SJCRH30 (cell line): ENCODE data around the gene GABARAP. TPM values are rescaled to one million over a fixed set of nuclear protein-coding genes. Genes with fewer than 3 reads are reported as not detected.
A peak's percentile ranks its signal among the peaks of the same experiment; 100 is the strongest.

Experiments
- DNase-seq, 2 experiments: peaks; one replicate each; pipeline ENCODE4 v3.0.0-alpha.2; 2015 to 2020
- H3K27ac ChIP-seq: fragments of 250-450 bp; sonication (Bioruptor Pico); 2 replicates; pipeline ENCODE4 v1.5.1; 2020; ENCODE audit warnings: mild to moderate bottlenecking, moderate library complexity
- H3K27me3 ChIP-seq: fragments of 250-450 bp; sonication (Bioruptor Pico); 2 replicates; pipeline ENCODE4 v1.5.1; 2020; ENCODE audit warnings: mild to moderate bottlenecking, moderate library complexity
- H3K36me3 ChIP-seq: fragments of 250-450 bp; sonication (Bioruptor Pico); 2 replicates; pipeline ENCODE4 v1.5.1; 2020; ENCODE audit warnings: mild to moderate bottlenecking, moderate library complexity
- H3K4me1 ChIP-seq: fragments of 250-450 bp; sonication (Bioruptor Pico); 2 replicates; pipeline ENCODE4 v1.5.1; 2020; ENCODE audit warnings: mild to moderate bottlenecking, moderate library complexity
- H3K4me3 ChIP-seq: fragments of 250-450 bp; sonication (Bioruptor Pico); 2 replicates; pipeline ENCODE4 v1.5.1; 2020; ENCODE audit warnings: mild to moderate bottlenecking, moderate library complexity
- H3K9me3 ChIP-seq: fragments of 250-450 bp; sonication (Bioruptor Pico); replicated peaks from 2 replicates; pipeline ENCODE4 v1.5.1; 2020; ENCODE audit warnings: mild to moderate bottlenecking, moderate library complexity
- total RNA-seq: library from RNA; depleted of rRNA; stranded (reverse); fragments of >200 nt; shearing (Covaris generic); gene quantifications from 2 replicates; pipeline ENCODE4 v1.2.3, GENCODE V29; 2014; rRNA removed

The GABARAP gene
- total RNA-seq = 139 and 141 TPM in 2 replicates

DNA sequence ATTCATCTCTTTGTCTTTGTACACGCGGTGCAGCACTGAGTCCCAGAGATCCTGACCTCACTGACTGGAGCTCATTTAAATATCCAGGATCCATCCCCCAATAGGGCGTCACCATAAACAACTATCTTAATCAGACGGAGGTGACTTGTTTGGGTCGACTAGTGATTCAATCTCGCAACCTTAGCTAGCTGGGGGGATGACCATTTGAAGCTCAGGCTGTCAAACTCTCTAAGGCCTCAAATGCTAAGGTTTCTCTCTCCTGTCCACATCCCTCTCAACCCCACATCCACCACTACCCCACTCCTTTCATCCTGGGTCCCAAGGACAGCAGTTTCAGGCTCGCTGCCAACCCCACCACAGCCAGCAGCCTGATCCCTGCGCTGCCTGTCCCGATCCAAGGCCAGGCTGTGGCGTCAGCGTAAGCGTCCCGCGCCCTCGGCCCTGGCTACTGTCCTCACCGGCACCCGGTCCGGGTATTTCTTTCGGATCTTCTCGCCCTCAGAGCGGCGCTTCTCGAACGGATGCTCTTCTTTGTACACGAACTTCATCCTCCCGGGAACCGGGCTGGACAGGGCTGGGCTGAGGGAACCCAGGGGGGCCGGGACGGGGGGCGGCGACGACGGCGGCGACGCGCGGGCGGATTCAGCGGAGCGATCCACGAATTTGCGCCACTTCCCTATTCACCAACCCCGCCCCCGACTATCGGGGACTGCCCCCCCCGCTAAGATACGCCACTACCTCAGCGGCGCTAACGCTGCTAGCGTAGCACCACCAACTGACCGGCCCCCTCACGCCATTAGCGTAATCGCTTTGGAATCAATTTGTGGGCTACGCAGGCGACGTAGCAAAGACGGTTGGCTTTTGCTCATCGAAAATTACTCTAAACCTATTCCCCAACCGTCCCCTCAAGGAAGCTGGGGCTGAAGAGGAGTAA is at the start of gene GABARAP:
GABARAP (minus strand) TSS at position 667 of the 934 bp plus-strand sequence; CDS start at position 548, 119 bp downstream.
- peaks cover 8% of the 10 kb centered on the region; the same call in 1 of the 2 replicates for H3K36me3 ChIP-seq
- H3K4me3 ChIP-seq = peak within 1 kb of the TSS; percentile 84
- H3K27ac ChIP-seq = peak within 1 kb of the TSS; percentile 79
- peak; percentile 81 to 89 for DNase-seq
- H3K4me1 ChIP-seq = 0 out of 2 replicates have a peak, but pooled peaks cover 4% of the 10 kb centered on the region
- no peaks in the 10 kb centered on the region for H3K9me3 ChIP-seq
- no peaks in the 10 kb centered on the region for H3K27me3 ChIP-seq

DNA sequence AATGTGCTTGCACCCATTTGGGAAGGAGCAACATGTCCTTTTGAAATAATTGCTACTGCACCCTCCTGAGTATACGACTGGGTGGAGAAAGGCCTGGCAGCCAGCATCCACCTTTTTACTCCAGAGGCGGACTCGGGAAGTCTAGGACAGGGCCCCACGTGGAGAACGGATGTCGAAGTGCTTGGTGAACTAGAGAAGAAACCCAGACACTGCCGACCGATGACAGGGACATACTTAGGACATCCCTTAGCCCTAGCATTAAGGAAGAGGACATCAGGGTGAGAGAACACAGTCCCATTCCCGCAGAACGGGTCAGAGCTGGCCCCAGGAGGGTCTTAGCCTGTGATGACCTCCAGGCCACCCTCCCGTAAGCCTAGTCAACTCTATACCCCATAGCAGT is 48.4 kb upstream of the GABARAP start:
- no peak overlapping the region for H3K4me3 ChIP-seq
- no peaks in the 10 kb centered on the region for H3K4me1 ChIP-seq
- no peaks in the 10 kb centered on the region for H3K9me3 ChIP-seq
- H3K36me3 ChIP-seq = no peaks in the 10 kb centered on the region
- no peaks in the 10 kb centered on the region for H3K27me3 ChIP-seq
- no peak for DNase-seq
- no peak overlapping the region for H3K27ac ChIP-seq

DNA sequence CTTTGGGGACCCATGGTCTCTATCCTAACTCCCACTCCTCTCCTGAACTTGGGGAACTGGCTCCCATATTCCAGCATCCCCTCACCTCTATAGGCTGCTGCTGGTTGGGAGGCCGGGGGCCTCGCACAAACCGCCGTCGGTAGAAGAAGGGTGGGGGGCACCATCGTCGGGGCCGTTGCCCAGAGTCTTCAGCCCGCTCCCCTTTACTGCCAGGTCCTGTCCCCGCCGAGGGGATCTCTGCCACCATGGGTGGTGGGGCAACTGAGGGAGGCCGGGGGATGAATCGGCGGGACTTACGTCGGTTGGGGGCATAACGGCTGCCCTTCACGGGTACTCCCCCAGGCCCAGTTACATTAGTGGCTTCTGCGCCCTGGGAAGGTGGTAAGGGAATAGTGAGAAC is 47.9 kb upstream of the GABARAP start:
- Histone ChIP-seq H3K27ac (no peak overlapping the region), H3K4me1 (no peaks in the 10 kb centered on the region), H3K27me3 (no peaks in the 10 kb centered on the region), H3K9me3 (no peaks in the 10 kb centered on the region), H3K4me3 (no peak overlapping the region), H3K36me3 (no peaks in the 10 kb centered on the region)
- no peak for DNase-seq

DNA sequence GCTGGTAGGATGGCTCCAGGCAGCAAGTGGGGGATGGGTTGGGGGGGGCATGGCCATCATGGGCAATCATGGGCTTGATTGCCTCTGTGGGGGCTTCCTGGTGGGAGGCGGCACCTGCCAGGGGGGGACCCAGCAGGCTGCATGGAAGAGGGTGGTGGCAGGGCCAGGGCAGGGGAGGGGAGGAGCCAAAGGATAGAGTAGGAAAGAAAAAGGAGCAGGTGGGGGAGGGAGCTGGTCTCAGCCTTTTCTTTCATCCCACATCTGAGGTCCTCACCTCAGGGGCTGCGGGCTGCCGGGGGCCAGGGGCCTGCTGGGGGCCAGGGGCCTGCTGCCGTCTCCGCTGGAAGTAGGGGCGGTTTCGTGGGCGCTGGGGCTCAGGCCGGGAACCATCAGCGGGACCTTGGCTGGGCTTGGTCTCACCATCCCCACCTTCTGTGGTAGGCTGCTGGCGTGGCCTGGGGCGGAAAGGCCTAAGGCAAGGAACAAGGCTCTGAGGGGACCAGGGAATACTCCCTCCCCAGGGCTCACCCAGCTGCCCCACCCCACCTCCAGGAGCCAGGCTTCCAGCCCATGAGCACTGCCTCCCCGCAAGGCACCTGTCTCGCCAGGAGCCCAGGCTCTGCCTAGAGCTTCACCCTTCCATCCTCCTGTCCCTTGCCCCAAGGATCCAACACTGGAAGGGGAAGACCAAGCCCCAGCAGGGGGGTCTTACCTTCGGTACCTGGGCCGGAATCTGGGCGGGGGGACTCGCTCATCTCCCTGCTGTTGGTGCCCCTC is 47.2 kb upstream of the GABARAP start:
- H3K4me1 ChIP-seq = no peaks in the 10 kb centered on the region
- DNase-seq = no peak
- no peaks in the 10 kb centered on the region for H3K27me3 ChIP-seq
- no peaks in the 10 kb centered on the region for H3K36me3 ChIP-seq
- H3K27ac ChIP-seq = no peak overlapping the region
- no peak overlapping the region for H3K4me3 ChIP-seq
- no peaks in the 10 kb centered on the region for H3K9me3 ChIP-seq

DNA sequence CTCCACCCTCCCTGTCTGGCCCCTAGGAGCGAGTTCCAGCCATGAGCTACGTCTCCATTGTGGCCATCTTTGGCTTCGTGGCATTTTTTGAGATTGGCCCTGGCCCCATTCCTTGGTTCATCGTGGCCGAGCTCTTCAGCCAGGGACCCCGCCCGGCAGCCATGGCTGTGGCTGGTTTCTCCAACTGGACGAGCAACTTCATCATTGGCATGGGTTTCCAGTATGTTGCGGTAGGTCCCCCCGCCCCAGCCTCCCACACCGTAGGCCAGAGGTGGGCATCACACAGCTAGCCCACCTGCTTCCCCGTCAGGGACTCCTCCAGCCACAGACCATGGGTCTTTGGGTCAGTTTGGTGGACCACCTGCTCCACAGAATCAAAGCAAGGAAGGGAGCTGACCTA is 43.4 kb upstream of the GABARAP start:
- H3K4me1 ChIP-seq = no peaks in the 10 kb centered on the region
- H3K27ac ChIP-seq = no peak overlapping the region
- H3K9me3 ChIP-seq = no peaks in the 10 kb centered on the region
- no peak overlapping the region for H3K4me3 ChIP-seq
- H3K27me3 ChIP-seq = no peaks in the 10 kb centered on the region
- no peak for DNase-seq
- H3K36me3 ChIP-seq = no peaks in the 10 kb centered on the region

DNA sequence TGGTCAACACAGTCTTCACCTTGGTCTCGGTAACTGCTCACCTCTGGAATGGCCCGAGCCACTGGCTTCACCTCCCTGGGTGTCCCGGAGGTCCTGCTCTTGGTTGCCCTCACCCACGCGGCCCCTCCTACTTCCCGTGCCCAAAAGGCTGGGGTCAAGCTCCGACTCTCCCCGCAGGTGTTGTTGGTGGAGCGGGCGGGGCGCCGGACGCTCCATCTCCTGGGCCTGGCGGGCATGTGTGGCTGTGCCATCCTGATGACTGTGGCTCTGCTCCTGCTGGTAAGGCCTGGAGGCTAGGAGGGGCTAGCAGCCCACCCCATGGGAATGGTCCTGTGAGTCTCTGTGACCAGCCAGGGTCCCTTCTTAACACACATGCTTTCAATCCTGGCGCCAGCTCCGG is 42.7 kb upstream of the GABARAP start:
- no peak overlapping the region for H3K27ac ChIP-seq
- H3K36me3 ChIP-seq = no peaks in the 10 kb centered on the region
- no peaks in the 10 kb centered on the region for H3K4me1 ChIP-seq
- no peak overlapping the region for H3K4me3 ChIP-seq
- no peak for DNase-seq
- H3K9me3 ChIP-seq = no peaks in the 10 kb centered on the region
- peaks cover 3% of the 10 kb centered on the region; the same call in 1 of the 2 replicates for H3K27me3 ChIP-seq

DNA sequence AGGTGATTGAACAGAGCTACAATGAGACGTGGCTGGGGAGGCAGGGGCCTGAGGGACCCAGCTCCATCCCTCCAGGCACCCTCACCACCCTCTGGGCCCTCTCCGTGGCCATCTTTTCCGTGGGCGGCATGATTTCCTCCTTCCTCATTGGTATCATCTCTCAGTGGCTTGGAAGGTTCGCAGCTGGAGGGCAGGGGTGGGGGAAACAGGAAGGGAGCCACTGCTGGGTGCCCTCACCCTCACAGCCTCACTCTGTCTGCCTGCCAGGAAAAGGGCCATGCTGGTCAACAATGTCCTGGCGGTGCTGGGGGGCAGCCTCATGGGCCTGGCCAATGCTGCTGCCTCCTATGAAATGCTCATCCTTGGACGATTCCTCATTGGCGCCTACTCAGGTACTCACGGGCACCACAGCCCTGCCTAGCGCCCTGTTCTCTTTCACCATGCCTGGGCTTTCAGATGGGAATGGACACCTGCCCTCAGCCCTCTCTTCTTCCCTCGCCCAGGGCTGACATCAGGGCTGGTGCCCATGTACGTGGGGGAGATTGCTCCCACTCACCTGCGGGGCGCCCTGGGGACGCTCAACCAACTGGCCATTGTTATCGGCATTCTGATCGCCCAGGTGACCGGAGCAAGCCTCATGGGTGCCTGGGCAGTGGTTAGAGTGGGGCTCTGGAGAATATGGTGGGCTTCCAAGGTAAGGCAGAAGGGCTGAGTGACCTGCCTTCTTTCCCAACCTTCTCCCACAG is 41.4 kb upstream of the GABARAP start:
- no peak overlapping the region for H3K27ac ChIP-seq
- no peaks in the 10 kb centered on the region for H3K4me1 ChIP-seq
- H3K27me3 ChIP-seq = peaks cover 4% of the 10 kb centered on the region; the same call in 1 of the 2 replicates
- no peak overlapping the region for H3K4me3 ChIP-seq
- DNase-seq = no peak
- H3K9me3 ChIP-seq = no peaks in the 10 kb centered on the region
- H3K36me3 ChIP-seq = no peaks in the 10 kb centered on the region

DNA sequence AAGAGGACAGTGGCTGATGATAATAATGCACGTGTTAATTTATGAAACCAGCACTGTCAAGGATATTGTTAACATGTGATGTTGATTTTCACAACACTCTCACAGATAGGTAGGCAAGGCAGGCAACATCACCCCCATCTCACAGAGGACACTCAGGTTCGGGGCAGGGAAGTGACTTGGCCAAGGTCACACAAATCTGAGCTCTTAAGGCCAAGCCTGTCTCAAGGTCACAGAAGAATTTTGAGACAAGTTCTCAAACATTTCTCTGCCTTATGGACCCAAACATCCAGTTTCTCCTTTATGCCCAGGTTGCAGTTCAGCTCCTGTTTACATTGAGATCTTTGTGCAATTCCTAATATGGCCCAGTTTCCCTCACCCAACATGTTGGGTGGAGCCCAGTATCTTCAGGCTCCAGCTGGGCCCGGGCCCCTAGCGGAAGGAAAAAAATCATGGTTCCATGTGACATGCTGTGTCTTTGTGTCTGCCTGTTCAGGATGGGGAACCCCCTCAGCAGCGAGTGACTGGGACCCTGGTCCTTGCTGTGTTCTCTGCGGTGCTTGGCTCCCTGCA is 40.6 kb upstream of the GABARAP start:
- no peaks in the 10 kb centered on the region for H3K4me1 ChIP-seq
- H3K9me3 ChIP-seq = no peaks in the 10 kb centered on the region
- no peaks in the 10 kb centered on the region for H3K36me3 ChIP-seq
- peaks cover 4% of the 10 kb centered on the region; the same call in 1 of the 2 replicates for H3K27me3 ChIP-seq
- DNase-seq = no peak
- H3K4me3 ChIP-seq = no peak overlapping the region
- H3K27ac ChIP-seq = no peak overlapping the region

DNA sequence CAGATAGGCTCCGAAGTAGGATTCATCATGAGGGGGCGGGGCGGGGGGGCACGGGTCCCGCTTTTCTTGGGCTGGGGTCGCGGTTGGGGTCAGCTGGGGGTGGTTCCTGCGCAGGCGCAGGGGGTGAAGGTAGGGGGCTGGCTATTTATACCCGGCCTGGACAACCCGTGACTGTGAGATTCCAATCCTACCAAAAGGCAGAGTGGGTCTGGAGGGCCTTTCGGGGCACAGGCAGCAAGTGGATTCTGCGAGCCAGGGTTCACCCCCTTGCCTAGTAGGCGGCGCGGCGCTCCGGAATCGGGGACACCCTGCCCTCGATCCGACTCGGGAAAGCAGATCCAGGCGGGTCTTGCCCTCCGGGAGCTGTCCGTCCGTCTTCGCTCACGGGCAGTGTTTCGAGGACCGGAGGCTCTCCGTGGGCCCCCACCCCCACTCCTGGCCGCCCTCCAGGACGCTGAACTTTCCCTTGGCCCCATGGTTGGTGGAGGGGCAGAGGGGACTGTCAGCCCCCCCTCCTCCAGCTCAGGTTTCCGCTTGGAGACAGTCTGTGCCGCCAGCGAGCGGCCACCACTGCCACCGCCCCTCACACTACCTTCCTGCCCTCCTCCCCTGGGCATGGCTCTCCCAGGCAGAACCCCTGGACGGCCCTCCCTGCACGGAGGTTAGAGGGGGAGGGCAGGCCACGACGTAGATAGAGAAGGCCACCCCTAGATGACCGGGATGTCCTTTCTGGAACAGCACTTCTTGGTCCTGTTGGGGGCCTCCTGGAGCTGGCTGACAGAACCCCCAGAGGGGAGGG is 39.9 kb upstream of the GABARAP start:
- Histone ChIP-seq H3K36me3 (no peaks in the 10 kb centered on the region), H3K27me3 (peaks cover 4% of the 10 kb centered on the region; the same call in 1 of the 2 replicates), H3K4me3 (peak overlapping the region; percentile 64), H3K9me3 (no peaks in the 10 kb centered on the region), H3K4me1 (no peaks in the 10 kb centered on the region), H3K27ac (no peak overlapping the region)
- peak; percentile 22 to 39 for DNase-seq

DNA sequence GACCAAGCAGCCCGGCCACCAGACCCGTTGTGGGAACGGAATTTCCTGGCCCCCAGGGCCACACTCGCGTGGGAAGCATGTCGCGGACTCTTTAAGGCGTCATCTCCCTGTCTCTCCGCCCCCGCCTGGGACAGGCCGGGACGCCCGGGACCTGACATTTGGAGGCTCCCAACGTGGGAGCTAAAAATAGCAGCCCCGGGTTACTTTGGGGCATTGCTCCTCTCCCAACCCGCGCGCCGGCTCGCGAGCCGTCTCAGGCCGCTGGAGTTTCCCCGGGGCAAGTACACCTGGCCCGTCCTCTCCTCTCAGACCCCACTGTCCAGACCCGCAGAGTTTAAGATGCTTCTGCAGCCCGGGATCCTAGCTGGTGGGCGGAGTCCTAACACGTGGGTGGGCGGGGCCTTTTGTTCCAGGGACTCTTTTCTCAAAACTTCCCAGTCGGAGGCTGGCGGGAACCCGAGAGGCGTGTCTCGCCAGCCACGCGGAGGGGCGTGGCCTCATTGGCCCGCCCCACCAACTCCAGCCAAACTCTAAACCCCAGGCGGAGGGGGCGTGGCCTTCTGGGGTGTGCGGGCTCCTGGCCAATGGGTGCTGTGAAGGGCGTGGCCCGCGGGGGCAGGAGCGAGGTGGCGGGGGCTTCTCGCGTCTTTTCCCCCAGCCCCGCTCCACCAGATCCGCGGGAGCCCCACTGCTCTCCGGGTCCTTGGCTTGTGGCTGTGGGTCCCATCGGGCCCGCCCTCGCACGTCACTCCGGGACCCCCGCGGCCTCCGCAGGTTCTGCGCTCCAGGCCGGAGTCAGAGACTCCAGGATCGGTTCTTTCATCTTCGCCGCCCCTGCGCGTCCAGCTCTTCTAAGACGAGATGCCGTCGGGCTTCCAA is 39.1 kb upstream of the GABARAP start, which contains the start of gene SLC2A4:
SLC2A4 (plus strand) TSS at position 645 of the 879 bp plus-strand sequence; CDS start at position 862, 217 bp downstream.
- Histone ChIP-seq H3K9me3 (no peaks in the 10 kb centered on the region), H3K27me3 (peaks cover 4% of the 10 kb centered on the region; the same call in 1 of the 2 replicates), H3K36me3 (no peaks in the 10 kb centered on the region), H3K4me1 (no peaks in the 10 kb centered on the region), H3K4me3 (peak within 1 kb of the TSS; percentile 64), H3K27ac (peak within 1 kb of the TSS; percentile 40)
- peak; percentile 92 to 96 for DNase-seq

DNA sequence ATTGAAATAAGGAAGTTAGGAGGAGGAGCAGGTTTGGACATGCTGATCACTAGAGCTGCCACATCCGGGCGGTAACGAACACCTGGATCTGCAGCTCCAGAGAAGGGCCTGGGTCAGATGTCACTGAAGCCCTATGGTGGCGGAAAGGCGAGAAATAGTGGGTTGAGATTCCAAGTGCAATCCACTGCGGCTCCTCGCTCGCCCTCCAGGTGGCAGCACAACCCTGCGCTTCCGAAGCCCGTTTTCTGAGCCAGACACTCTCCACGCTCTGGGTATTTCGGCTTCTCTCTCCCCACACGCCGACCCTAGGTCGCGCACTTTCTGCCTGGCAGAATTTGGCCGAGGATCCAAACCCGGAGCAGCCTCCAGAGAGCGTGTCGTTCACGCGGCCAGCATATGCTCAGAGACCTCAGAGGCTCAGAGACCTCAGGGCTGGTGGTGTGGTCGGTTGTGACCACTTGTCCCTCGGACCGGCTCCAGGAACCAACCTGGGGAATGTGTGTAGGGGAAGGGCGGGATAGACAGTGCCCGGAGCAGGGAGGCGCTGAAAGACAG is 38.3 kb upstream of the GABARAP start:
- Histone ChIP-seq H3K27me3 (peaks cover 4% of the 10 kb centered on the region; the same call in 1 of the 2 replicates), H3K4me3 (peak overlapping the region; percentile 64), H3K36me3 (no peaks in the 10 kb centered on the region), H3K27ac (peak overlapping the region; percentile 40), H3K4me1 (no peaks in the 10 kb centered on the region), H3K9me3 (no peaks in the 10 kb centered on the region)
- peak; percentile 67 to 83 for DNase-seq

DNA sequence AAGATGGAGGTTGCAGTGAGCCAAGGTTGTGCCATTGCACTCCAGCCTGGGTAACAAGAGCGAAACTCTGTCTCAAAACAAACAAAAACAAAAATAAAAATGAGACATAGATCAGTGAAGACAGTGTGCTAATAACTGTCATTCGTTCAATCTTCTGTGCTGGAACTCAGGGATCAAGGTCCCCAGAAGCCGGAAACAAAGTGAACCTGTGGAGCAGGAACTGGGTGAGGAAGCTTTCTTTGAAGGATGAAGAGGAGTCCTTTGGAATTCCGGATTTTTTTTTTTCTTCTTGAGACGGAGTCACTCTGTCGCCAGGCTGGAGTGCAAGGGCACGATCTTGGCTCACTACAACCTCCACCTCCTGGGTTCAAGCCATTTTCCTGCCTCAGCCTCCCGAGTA is 37.2 kb upstream of the GABARAP start:
- no peak for DNase-seq
- H3K27me3 ChIP-seq = peaks cover 4% of the 10 kb centered on the region; the same call in 1 of the 2 replicates
- no peak overlapping the region for H3K4me3 ChIP-seq
- no peak overlapping the region for H3K27ac ChIP-seq
- no peaks in the 10 kb centered on the region for H3K4me1 ChIP-seq
- no peaks in the 10 kb centered on the region for H3K36me3 ChIP-seq
- H3K9me3 ChIP-seq = no peaks in the 10 kb centered on the region
